Body of pancreas (tissue), 4 donors: ENCODE results near the gene GART. TPM values are rescaled to one million over a fixed set of nuclear protein-coding genes. Genes with fewer than 3 reads are reported as not detected.

ENCODE experiments used
- ATAC-seq: fragments of 150-250 bp; one replicate; pipeline ENCODE4 v1.9.1; 2016
- DNase-seq, 4 donors: peaks; one replicate each; pipeline ENCODE4 v3.0.0-alpha.2; 2019
- H3K27ac ChIP-seq, 4 donors: fragments of 200-600 bp; sonication (generic); 1 replicate in 3 of 4; 2 replicates in 1 of 4; pipeline versions ENCODE4 v1.5.1 to v1.6.1; 2016 to 2019; ENCODE audit warnings: mild to moderate bottlenecking in 1 of 4, mixed read lengths in 1 of 4, moderate library complexity in 1 of 4
- H3K27me3 ChIP-seq, 2 donors: fragments of 200-600 bp; sonication (generic); one replicate each; pipeline ENCODE4 v1.6.0; 2016; ENCODE audit warnings: mild to moderate bottlenecking in 1 of 2
- H3K36me3 ChIP-seq, 2 donors: fragments of 200-600 bp; sonication (generic); replicated peaks in 1 of 2; 2 replicates each; pipeline ENCODE4 v1.5.1; 2016; ENCODE audit warnings: low read depth in 2 of 2; ENCODE audit not compliant: insufficient read depth in 1 of 2
- H3K4me1 ChIP-seq: fragments of 200-600 bp; sonication (generic); one replicate; pipeline ENCODE4 v1.6.0; 2016
- H3K4me3 ChIP-seq, 2 donors: fragments of 200-600 bp; sonication (generic); 1 replicate in 1 of 2; 2 replicates in 1 of 2; pipeline ENCODE4 v1.5.1; 2016 to 2019
- H3K9me3 ChIP-seq, 3 donors: fragments of 200-600 bp; sonication (generic); 1 replicate in 2 of 3; 2 replicates in 1 of 3; pipeline ENCODE4 v1.5.1; 2016
- POLR2A ChIP-seq, 3 donors: fragments of 450-650 bp; IDR thresholded peaks; one replicate each; pipeline ENCODE4 v1.6.1; 2016; ENCODE audit warnings: antibody characterized with exemption in 3 of 3, mild to moderate bottlenecking in 2 of 3
- WGBS, 2 donors: methylation state at CpG; one replicate each; pipeline ENCODE4 v1.1.5; 2017; 5-methylcytosine and 5-hydroxymethylcytosine counted together
- intact Hi-C: fragments of 100-400 bp; cut with DNase I; formaldehyde crosslinking; loops from one replicate; pipeline ENCODE4 v1.15.1; 2023
- total RNA-seq, 2 donors: library from RNA; depleted of rRNA; stranded (reverse); fragments of >200 nt; gene quantifications; one replicate each; pipeline ENCODE4 v1.1.0, GENCODE V29; 2016
- TF ChIP-seq, protein P1 (sequence below), 7 experiments: fragments of 450-650 bp in 4 of 7; fragments of 200-600 bp in 3 of 7; sonication (generic) in 3 of 7; IDR thresholded peaks; one replicate each; pipeline ENCODE4 v1.5.1; 2016 to 2019; ENCODE audit warnings: antibody characterized with exemption in 7 of 7

Gene GART
- 10 to 100 TPM; 36.3 to 62.0 TPM for total RNA-seq

DNA sequence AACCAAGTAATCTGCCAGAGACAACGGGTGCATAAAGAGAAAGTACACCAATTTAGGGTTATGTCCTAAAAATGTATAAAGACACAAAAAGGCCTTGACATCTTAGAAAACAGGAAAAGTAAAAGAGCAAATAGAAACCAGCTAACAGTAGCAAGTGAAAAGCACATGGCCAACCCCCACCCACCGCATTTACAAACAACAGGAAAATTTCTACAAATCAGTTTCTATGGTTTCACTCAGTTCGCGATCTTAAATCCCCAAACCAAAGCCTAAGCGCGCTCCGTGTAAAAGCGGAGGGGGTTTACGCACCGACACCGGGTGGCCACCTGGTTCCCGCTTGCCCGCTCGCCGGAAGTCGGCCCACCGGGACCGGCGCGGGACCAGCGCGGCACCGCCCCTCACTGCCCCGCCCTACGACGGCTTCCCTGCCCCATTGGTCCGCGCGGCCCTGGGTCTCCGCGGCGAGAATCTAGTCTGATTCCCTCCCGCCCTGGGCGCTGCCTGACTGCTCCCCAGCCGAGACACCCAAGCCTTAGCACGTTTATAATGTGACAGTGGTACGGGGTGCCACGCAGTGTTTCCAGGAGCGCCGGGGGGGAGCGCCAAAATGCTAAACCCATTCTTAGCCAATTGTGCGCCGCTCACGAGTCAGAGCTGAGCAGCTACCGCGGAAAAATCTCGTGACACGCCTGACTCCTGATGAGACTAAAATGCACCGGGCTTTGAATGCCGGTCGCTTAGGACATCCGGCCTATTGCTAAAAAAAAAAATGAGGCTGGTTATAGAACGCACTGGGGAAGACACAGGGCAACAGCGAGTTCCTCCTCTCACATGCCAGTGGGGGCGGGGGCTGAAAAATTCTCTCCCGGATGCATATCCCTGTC lies at the start of gene GART:
Gene GART, minus strand, starts transcription at position 362 of the 884 bp plus-strand sequence. CDS start 2,802 bp downstream, outside the sequence.
- intact Hi-C loops, result no loop called here
- WGBS, 2 donors, result 0% methylated on average over 34 to 56 of the region's 56 CpGs

DNA sequence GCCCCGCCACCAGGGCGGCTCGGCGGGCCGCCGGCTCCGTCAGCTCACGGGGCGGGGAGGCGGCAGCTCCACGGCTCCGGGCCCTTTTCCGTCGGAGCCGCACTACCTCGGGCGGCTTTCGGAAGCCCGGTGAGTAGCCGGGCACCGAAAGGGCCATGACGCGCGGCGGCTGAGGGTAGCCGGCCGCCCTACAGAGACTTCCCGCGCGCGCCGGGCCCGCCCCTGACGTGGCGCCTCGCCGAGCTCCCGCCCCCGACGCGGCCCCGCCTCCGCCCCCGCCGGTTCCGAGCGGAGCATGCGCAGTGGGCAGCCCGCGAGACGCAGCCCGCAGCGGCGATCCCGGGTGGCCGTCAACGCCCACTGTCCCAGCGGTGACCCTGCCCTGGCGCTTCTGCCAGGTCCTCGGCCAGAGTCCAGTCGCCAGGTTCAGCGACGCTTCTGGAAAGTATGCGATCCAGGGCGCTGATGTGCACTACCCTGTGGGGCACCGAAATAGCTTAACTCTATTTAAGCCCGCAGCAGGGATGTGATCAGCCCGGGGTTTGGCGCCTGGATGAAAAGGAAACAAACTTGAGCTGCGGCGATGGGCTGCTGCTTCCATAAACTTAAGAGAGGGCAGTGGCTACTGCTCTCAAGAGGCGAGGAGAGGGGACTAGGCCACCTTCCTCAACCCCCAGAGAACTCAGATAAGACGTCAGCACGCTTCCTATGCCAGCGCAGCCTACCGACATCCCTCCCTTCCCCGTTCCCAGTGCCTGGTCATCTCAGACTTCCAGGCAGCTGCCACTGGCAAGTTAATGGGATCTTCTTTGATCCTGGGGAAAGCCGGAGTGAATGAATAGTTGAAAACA lies 46.8 kb upstream of the GART start, which contains the start of gene DONSON:
Gene DONSON, minus strand, starts transcription at position 200 of the 851 bp plus-strand sequence. Its CDS starts 43 bp downstream, at position 157.
- intact Hi-C loops, result no loop called here
- peak; percentile 49 to 60 (median 57) for TF ChIP-seq POLR2A (IDR thresholded peaks at IDR 0.05)
- TF ChIP-seq, protein P1, sequence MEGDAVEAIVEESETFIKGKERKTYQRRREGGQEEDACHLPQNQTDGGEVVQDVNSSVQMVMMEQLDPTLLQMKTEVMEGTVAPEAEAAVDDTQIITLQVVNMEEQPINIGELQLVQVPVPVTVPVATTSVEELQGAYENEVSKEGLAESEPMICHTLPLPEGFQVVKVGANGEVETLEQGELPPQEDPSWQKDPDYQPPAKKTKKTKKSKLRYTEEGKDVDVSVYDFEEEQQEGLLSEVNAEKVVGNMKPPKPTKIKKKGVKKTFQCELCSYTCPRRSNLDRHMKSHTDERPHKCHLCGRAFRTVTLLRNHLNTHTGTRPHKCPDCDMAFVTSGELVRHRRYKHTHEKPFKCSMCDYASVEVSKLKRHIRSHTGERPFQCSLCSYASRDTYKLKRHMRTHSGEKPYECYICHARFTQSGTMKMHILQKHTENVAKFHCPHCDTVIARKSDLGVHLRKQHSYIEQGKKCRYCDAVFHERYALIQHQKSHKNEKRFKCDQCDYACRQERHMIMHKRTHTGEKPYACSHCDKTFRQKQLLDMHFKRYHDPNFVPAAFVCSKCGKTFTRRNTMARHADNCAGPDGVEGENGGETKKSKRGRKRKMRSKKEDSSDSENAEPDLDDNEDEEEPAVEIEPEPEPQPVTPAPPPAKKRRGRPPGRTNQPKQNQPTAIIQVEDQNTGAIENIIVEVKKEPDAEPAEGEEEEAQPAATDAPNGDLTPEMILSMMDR (IDR thresholded peaks at IDR 0.05), result peak in 2 of 7 experiments; percentile 25 to 37
- no peaks in the 10 kb centered on the region for H3K36me3 ChIP-seq
- H3K4me3 ChIP-seq, result peak within 1 kb of the TSS; percentile 43 to 49
- H3K27me3 ChIP-seq, result no peaks in the 10 kb centered on the region
- H3K27ac ChIP-seq, result peak within 1 kb of the TSS; percentile 68 to 89 (median 84)
- H3K9me3 ChIP-seq, result no peaks in the 10 kb centered on the region
- peak; percentile 97 for ATAC-seq
- peak; percentile 84 to 89 (median 88) for DNase-seq
- H3K4me1 ChIP-seq, result peaks cover 16% of the 10 kb centered on the region
- 0% methylated on average over 12 to 75 of the region's 78 CpGs for WGBS, 2 donors

More for the DNA sequence above, at the start of gene GART:
- peak within 1 kb of the TSS; percentile 69 to 84 for H3K4me3 ChIP-seq
- peak within 1 kb of the TSS; percentile 93 to 99 (median 98) for H3K27ac ChIP-seq
- TF ChIP-seq POLR2A (IDR thresholded peaks at IDR 0.05), result peak in 1 of 3 donors; percentile 16
- TF ChIP-seq, protein P1 (IDR thresholded peaks at IDR 0.05), result no peak
- ATAC-seq (peak; percentile 72), DNase-seq (peak; percentile 77 to 84 (median 81))
- H3K27me3 ChIP-seq, result no peaks in the 10 kb centered on the region
- peaks cover 33% of the 10 kb centered on the region for H3K4me1 ChIP-seq
- peaks cover 0 to 3% of the 10 kb centered on the region in 2 donors for H3K36me3 ChIP-seq
- H3K9me3 ChIP-seq, result no peaks in the 10 kb centered on the region

DNA sequence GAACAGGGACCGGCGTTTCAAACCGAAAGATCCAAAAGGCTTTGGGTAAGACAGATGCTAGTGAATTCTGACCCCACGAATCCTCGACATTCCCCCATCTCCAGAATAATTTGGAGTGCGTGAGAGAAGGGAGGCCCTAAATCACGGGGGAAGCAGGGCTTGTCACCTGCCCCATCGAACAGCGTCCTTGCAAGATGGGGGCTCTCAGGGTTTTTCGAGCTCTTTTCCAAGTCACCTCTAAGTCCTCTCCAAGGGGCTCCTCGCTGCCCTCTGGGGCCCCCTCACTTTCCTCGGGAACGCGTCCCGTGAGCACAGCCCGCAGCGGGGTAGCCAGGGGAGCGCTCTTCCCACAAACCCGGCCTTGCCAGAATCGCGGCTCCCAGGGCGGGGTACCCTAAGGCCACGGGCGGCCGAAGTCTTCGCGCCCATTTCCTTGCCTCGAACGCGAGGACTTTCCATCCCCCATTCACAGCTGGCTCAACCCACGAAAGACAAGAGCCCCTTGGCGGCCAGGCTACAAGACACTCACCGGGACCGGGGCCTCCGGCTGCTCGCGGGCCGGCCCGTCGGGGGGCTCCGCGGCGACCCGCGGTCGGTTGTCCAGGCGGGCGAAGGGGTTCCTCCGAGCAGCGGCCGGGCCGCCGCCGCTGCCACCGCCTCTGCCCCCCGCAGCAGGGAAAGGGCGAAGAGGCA lies 46.0 kb upstream of the GART start:
- Histone ChIP-seq H3K9me3 (no peaks in the 10 kb centered on the region), H3K4me1 (peaks cover 16% of the 10 kb centered on the region), H3K27ac (peak overlapping the region; percentile 68 to 89 (median 84)), H3K27me3 (no peaks in the 10 kb centered on the region), H3K4me3 (peak overlapping the region; percentile 43 to 49), H3K36me3 (no peaks in the 10 kb centered on the region)
- TF ChIP-seq POLR2A (IDR thresholded peaks at IDR 0.05), result no peak
- TF ChIP-seq, protein P1 (IDR thresholded peaks at IDR 0.05), result no peak
- DNase-seq (peak; percentile 31 to 50 (median 38)), ATAC-seq (peak; percentile 22)
- 1 to 2% methylated on average over 10 to 38 of the region's 57 CpGs for WGBS, 2 donors
- intact Hi-C loops, result no loop called here

DNA sequence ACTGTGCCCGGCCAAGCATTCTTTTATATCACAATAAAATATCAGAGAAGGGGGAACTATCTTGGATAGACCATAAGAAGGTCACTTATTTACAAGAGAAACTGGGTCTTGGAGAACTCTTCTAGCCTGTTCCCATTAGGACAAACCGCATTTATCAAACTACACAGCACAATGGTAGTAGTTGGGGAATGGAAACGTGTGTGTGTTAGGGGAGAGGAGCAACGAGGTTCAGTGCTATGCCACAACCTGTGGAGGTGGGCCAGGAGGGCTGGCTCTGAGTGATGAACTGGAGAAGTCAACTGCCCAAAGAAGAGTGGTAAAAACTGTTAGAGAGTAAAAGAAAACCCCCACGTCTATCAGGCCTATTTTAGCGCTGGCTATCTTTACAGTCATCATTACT lies 45.0 kb upstream of the GART start:
- Histone ChIP-seq H3K27ac (no peak overlapping the region), H3K4me1 (peaks cover 16% of the 10 kb centered on the region), H3K9me3 (no peaks in the 10 kb centered on the region), H3K4me3 (no peak overlapping the region), H3K27me3 (no peaks in the 10 kb centered on the region), H3K36me3 (no peaks in the 10 kb centered on the region)
- DNase-seq (no peak), ATAC-seq (no peak)
- 72 to 87% methylated on average over 6 of the region's 6 CpGs for WGBS, 2 donors
- intact Hi-C loops, result no loop called here
- TF ChIP-seq, protein P1 (IDR thresholded peaks at IDR 0.05), result no peak
- no peak for TF ChIP-seq POLR2A (IDR thresholded peaks at IDR 0.05)
